ENCODE measurements around the gene KCTD6.

Gene KCTD6

GRCh38 chr3:58485801-58486435 lies 6.0 kb upstream of the KCTD6 start:
- DNase-seq: no peak

- peak in 2 of 14 donors; percentile 10 to 35 for DNase-seq
These were observed 4.6 kb upstream of the KCTD6 start for GRCh38 chr3:58487140-58487886.

GRCh38 chr3:58488967-58489366 lies 2.9 kb upstream of the KCTD6 start:
- DNase-seq: no peak

GRCh38 chr3:58490860-58491501 lies 915 bp upstream of the KCTD6 start:
- peak in 4 of 14 donors; percentile 29 to 62 (median 50) for DNase-seq

- peak in 3 of 14 donors; percentile 21 to 47 (median 40) for DNase-seq
These were observed 604 bp downstream of the KCTD6 start for GRCh38 chr3:58492494-58492905.

GRCh38 chr3:58494107-58494506 lies 2.2 kb downstream of the KCTD6 start:
- DNase-seq: peak in 1 of 14 donors; percentile 25

GRCh38 chr3:58495101-58495500 lies 3.2 kb downstream of the KCTD6 start:
- DNase-seq: no peak

GRCh38 chr3:58496206-58496857 lies 4.4 kb downstream of the KCTD6 start:
- DNase-seq: peak in 1 of 14 donors; percentile 61

GRCh38 chr3:58497097-58497496 lies 5.2 kb downstream of the KCTD6 start:
- peak in 3 of 14 donors; percentile 15 to 91 (median 21) for DNase-seq

GRCh38 chr3:58502872-58503271 lies 11.0 kb downstream of the KCTD6 start:
- DNase-seq: no peak

- DNase-seq: no peak
These were observed 15.6 kb downstream of the KCTD6 start for GRCh38 chr3:58507356-58508078.

GRCh38 chr3:58508437-58508836 lies 16.5 kb downstream of the KCTD6 start:
- no peak for DNase-seq

- DNase-seq: no peak
These were observed 22.5 kb downstream of the KCTD6 start for GRCh38 chr3:58514405-58514804.

GRCh38 chr3:58518291-58518789 lies 26.4 kb downstream of the KCTD6 start:
- DNase-seq: no peak

- no peak for DNase-seq
These were observed 27.9 kb downstream of the KCTD6 start for GRCh38 chr3:58519668-58520402.

- DNase-seq: peak in 1 of 14 donors; percentile 17
These were observed 28.8 kb downstream of the KCTD6 start for GRCh38 chr3:58520403-58521335.

GRCh38 chr3:58521336-58521670 lies 29.4 kb downstream of the KCTD6 start:
- no peak for DNase-seq

- peak in 9 of 14 donors; percentile 26 to 96 (median 59) for DNase-seq
These were observed 30.2 kb downstream of the KCTD6 start for GRCh38 chr3:58521917-58522631.

GRCh38 chr3:58522759-58523425 lies 31.0 kb downstream of the KCTD6 start:
- DNase-seq: peak in 1 of 14 donors; percentile 54

All from C1 segment of cervical spinal cord (tissue), 14 donors.